GM12801 (cell line): ENCODE results near the gene ACSF3.

Experiments
- TF ChIP-seq, protein P1 (sequence below): IDR thresholded peaks from one replicate; pipeline ENCODE4 v1.5.1; 2011; ENCODE audit warnings: control low read depth; ENCODE audit not compliant: insufficient read length; ENCODE audit errors: extremely low read depth

The ACSF3 gene

GRCh38 chr16:89057738-89058137 lies 35.9 kb upstream of the ACSF3 start:
- TF ChIP-seq, protein P1, sequence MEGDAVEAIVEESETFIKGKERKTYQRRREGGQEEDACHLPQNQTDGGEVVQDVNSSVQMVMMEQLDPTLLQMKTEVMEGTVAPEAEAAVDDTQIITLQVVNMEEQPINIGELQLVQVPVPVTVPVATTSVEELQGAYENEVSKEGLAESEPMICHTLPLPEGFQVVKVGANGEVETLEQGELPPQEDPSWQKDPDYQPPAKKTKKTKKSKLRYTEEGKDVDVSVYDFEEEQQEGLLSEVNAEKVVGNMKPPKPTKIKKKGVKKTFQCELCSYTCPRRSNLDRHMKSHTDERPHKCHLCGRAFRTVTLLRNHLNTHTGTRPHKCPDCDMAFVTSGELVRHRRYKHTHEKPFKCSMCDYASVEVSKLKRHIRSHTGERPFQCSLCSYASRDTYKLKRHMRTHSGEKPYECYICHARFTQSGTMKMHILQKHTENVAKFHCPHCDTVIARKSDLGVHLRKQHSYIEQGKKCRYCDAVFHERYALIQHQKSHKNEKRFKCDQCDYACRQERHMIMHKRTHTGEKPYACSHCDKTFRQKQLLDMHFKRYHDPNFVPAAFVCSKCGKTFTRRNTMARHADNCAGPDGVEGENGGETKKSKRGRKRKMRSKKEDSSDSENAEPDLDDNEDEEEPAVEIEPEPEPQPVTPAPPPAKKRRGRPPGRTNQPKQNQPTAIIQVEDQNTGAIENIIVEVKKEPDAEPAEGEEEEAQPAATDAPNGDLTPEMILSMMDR, result no peak

DNA sequence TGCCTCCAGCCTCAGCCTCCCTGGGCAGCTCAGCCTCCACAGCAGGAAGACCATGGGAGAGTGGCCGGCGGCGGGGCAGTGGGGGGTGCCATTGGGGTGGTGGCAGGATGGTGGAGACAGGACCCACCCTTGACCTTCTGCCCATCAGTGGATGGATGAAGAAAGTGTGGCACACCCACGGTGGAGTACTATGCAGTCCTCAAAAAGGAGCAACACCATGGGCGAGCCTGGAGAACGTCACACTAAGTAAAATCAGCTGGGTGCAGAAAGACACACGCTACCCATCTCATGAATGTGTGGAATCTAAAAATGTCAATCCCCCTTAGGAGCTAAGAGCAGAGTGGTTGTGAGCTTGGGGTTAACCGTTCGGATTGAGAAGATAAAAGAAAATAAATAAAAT lies 34.8 kb upstream of the ACSF3 start:
- TF ChIP-seq, protein P1, result no peak

GRCh38 chr16:89060207-89060794 lies 33.4 kb upstream of the ACSF3 start:
- TF ChIP-seq, protein P1, result no peak

GRCh38 chr16:89061086-89061485 lies 32.6 kb upstream of the ACSF3 start:
- TF ChIP-seq, protein P1, result no peak

- TF ChIP-seq, protein P1, result no peak
These were observed 31.9 kb upstream of the ACSF3 start for GRCh38 chr16:89061590-89062380.

GRCh38 chr16:89062389-89063345 lies 31.0 kb upstream of the ACSF3 start:
- TF ChIP-seq, protein P1, result no peak

- TF ChIP-seq, protein P1, result no peak
These were observed 29.8 kb upstream of the ACSF3 start for GRCh38 chr16:89063768-89064320.
